Kasumi-1 (cell line): Measurements from ENCODE around the gene NAPEPLD.
"Not testable (repeated sequence)": the region's sequence is repeated elsewhere in the genome, so short reads cannot be mapped to it uniquely, and the experiment has no call there.

ENCODE experiments used
- DNase-seq, 2 experiments: peaks; one replicate each; lab custom pipeline; 2025; lab: John Stamatoyannopoulos, UW

Gene NAPEPLD

GRCh38 chr7:103148994-103149807 lies at the start of gene NAPEPLD:
TSS of gene NAPEPLD (minus strand) at chr7:103149099. CDS start at chr7:103128776, 20,323 bp downstream.
- peak; percentile 49 to 55 for DNase-seq

- not testable (repeated sequence) for DNase-seq
These were observed 49.2 kb upstream of the NAPEPLD start for GRCh38 chr7:103198079-103198478.

- DNase-seq: not testable (repeated sequence)
These were observed 46.5 kb upstream of the NAPEPLD start for GRCh38 chr7:103195364-103195763.

GRCh38 chr7:103172415-103173146 lies 23.7 kb upstream of the NAPEPLD start:
- not testable (repeated sequence) for DNase-seq

GRCh38 chr7:103171695-103172414 lies 23.0 kb upstream of the NAPEPLD start:
- not testable (repeated sequence) for DNase-seq

- not testable (repeated sequence) for DNase-seq
These were observed 18.1 kb upstream of the NAPEPLD start for GRCh38 chr7:103166921-103167544.

- not testable (repeated sequence) for DNase-seq
These were observed 14.4 kb upstream of the NAPEPLD start for GRCh38 chr7:103163087-103163825.

- not testable (repeated sequence) for DNase-seq
These were observed 13.7 kb upstream of the NAPEPLD start for GRCh38 chr7:103162641-103163040.

- not testable (repeated sequence) for DNase-seq
These were observed 13.2 kb upstream of the NAPEPLD start for GRCh38 chr7:103161998-103162616.

GRCh38 chr7:103159072-103159471 lies 10.2 kb upstream of the NAPEPLD start:
- not testable (repeated sequence) for DNase-seq

- DNase-seq: not testable (repeated sequence)
These were observed 6.6 kb upstream of the NAPEPLD start for GRCh38 chr7:103155331-103156024.

GRCh38 chr7:103154042-103154441 lies 5.1 kb upstream of the NAPEPLD start:
- no peak for DNase-seq

- DNase-seq: not testable (repeated sequence)
These were observed 4.1 kb upstream of the NAPEPLD start for GRCh38 chr7:103152744-103153617.

- DNase-seq: not testable (repeated sequence)
These were observed 3.2 kb upstream of the NAPEPLD start for GRCh38 chr7:103151993-103152676.

GRCh38 chr7:103150192-103150591 lies 1.3 kb upstream of the NAPEPLD start:
- DNase-seq: no peak

- DNase-seq: no peak
These were observed 895 bp upstream of the NAPEPLD start for GRCh38 chr7:103149808-103150180.

- DNase-seq: peak in 1 of 2 experiments; percentile 47
These were observed 537 bp downstream of the NAPEPLD start for GRCh38 chr7:103148131-103148993.
